Endothelial cell of umbilical vein (primary cell): ENCODE measurements around the gene ERMAP. TPM values are rescaled to one million over a fixed set of nuclear protein-coding genes. Genes with fewer than 3 reads are reported as not detected.

Experiments used
- BruUV-seq: library from RNA; stranded (reverse); fragments of 400-500 nt; replicated peaks from 2 replicates; lab custom pipeline; 2021; lab: Mats Ljungman, UMichigan
- CTCF ChIA-PET: fragments of 300-600, 350-600 bp; sonication (Branson Sonifier 250); formaldehyde crosslinking; loops from one replicate; lab custom pipeline; 2021; ENCODE audit warnings: antibody characterized with exemption, inconsistent platforms; lab: Charles Lee
- POLR2A ChIA-PET: fragments of 300-600, 350-600 bp; sonication (Branson Sonifier 250); formaldehyde crosslinking; loops from one replicate; lab custom pipeline; 2021; ENCODE audit warnings: antibody characterized with exemption, inconsistent platforms; lab: Charles Lee
- DNase-seq: peaks from one replicate; pipeline ENCODE4 v3.0.0-alpha.2; 2011; ENCODE audit warnings: low read depth, low spot score
- FAIRE-seq: peaks from 2 replicates; lab custom pipeline; 2011; peaks lifted over from hg19 to GRCh38; lab: Jason Lieb, UNC
- H2AFZ ChIP-seq: 2 replicates; pipeline ENCODE4 v1.6.0; 2012; ENCODE audit warnings: low read depth, low read length, control low read depth, inconsistent platforms
- H3K27ac ChIP-seq: 2 replicates; pipeline ENCODE4 v1.5.1; 2011; ENCODE audit warnings: low read depth, mild to moderate bottlenecking, control low read depth, low read length, moderate library complexity; ENCODE audit not compliant: insufficient read depth
- H3K27me3 ChIP-seq, 2 experiments: 2 replicates each; pipeline versions ENCODE4 v1.6.0 to v1.6.1; 2011; ENCODE audit warnings: low read length in 2 of 2, mixed read lengths in 1 of 2; ENCODE audit not compliant: control insufficient read depth in 2 of 2, insufficient read depth in 2 of 2
- H3K36me3 ChIP-seq, 2 experiments: 2 replicates in 1 of 2; 3 replicates in 1 of 2; pipeline ENCODE4 v1.5.1; 2011; ENCODE audit warnings: low read length in 2 of 2, mild to moderate bottlenecking in 1 of 2, moderate library complexity in 1 of 2; ENCODE audit not compliant: control insufficient read depth in 2 of 2, insufficient read depth in 2 of 2; ENCODE audit errors: extremely low read depth in 1 of 2
- H3K4me1 ChIP-seq: 3 replicates; pipeline ENCODE4 v1.5.1; 2011; ENCODE audit warnings: mild to moderate bottlenecking, low read length; ENCODE audit not compliant: control insufficient read depth, insufficient read depth; ENCODE audit errors: extremely low read depth
- H3K4me2 ChIP-seq: 2 replicates; pipeline ENCODE4 v1.6.1; 2011; ENCODE audit warnings: low read length, control low read depth, mixed read lengths; ENCODE audit not compliant: insufficient read depth
- H3K4me3 ChIP-seq, 3 experiments: fragments of 200-600 bp in 1 of 3; sonication (generic), shearing (Covaris generic) in 1 of 3; replicated peaks in 1 of 3; 2 replicates each; pipeline ENCODE4 v1.5.1; 2011 to 2016; ENCODE audit warnings: control low read depth in 3 of 3, low read length in 3 of 3, mild to moderate bottlenecking in 2 of 3, inconsistent platforms in 1 of 3, low read depth in 1 of 3, moderate library complexity in 1 of 3; ENCODE audit not compliant: insufficient read depth in 1 of 3
- H3K79me2 ChIP-seq: 2 replicates; pipeline ENCODE4 v1.6.0; 2012; ENCODE audit warnings: low read length, inconsistent platforms; ENCODE audit not compliant: control insufficient read depth, insufficient read depth
- H3K9ac ChIP-seq: replicated peaks from 2 replicates; pipeline ENCODE3; 2011; ENCODE audit warnings: low read length, control low read depth; ENCODE audit not compliant: insufficient read depth; ENCODE audit errors: extremely low read depth
- H3K9me1 ChIP-seq: replicated peaks from 3 replicates; pipeline ENCODE4 v1.6.0; 2011; ENCODE audit warnings: mild to moderate bottlenecking, low read length; ENCODE audit not compliant: control insufficient read depth, insufficient read depth; ENCODE audit errors: extremely low read depth
- H3K9me3 ChIP-seq: replicated peaks from 2 replicates; pipeline ENCODE4 v1.5.1; 2012; ENCODE audit warnings: low read length, inconsistent platforms; ENCODE audit not compliant: control insufficient read depth, insufficient read depth
- H4K20me1 ChIP-seq: replicated peaks from 2 replicates; pipeline ENCODE3; 2011; ENCODE audit warnings: mild to moderate bottlenecking, low read length; ENCODE audit not compliant: control insufficient read depth, insufficient read depth; ENCODE audit errors: extremely low read depth
- EZH2 ChIP-seq: IDR thresholded peaks from 2 replicates; pipeline ENCODE4 v1.6.1; 2012; ENCODE audit warnings: borderline replicate concordance, low read depth, mild to moderate bottlenecking, moderate library complexity, low read length, inconsistent platforms; ENCODE audit not compliant: severe bottlenecking
- FOS ChIP-seq: IDR thresholded peaks from 2 replicates; pipeline ENCODE4 v1.6.1; 2011; ENCODE audit warnings: mild to moderate bottlenecking, low read length, moderate library complexity, borderline replicate concordance; ENCODE audit not compliant: insufficient read depth
- GATA2 ChIP-seq: IDR thresholded peaks from 2 replicates; pipeline ENCODE4 v1.7.0; 2011; ENCODE audit warnings: low read depth, mild to moderate bottlenecking, moderate library complexity, mixed read lengths, low read length; ENCODE audit not compliant: insufficient read length, insufficient read depth
- JUN ChIP-seq: IDR thresholded peaks from 2 replicates; pipeline ENCODE4 v1.6.1; 2011; ENCODE audit warnings: borderline replicate concordance, low read depth; ENCODE audit not compliant: insufficient read length, insufficient read depth
- MYC ChIP-seq: IDR thresholded peaks from one replicate; pipeline ENCODE4 v1.6.1; 2011; ENCODE audit warnings: mild to moderate bottlenecking, low read depth, low read length
- POLR2A ChIP-seq: IDR thresholded peaks from 2 replicates; pipeline ENCODE4 v1.6.1; 2012; ENCODE audit warnings: low read depth, mild to moderate bottlenecking, control low read depth, low read length
- POLR2AphosphoS5 ChIP-seq: IDR thresholded peaks from 2 replicates; pipeline ENCODE4 v1.6.1; 2012; ENCODE audit warnings: low read depth, mild to moderate bottlenecking, control low read depth, low read length, moderate library complexity; ENCODE audit not compliant: insufficient read depth
- dilution Hi-C: fragments of 300-500 bp; cut with MboI; formaldehyde crosslinking; loops from one replicate; pipeline ENCODE4 v1.15.0; 2019; ENCODE audit warnings: low sequenced_read_pairs; ENCODE audit not compliant: extremely low pct_ligation_motif_present
- intact Hi-C: fragments of 100-400 bp; cut with micrococcal nuclease; formaldehyde crosslinking; loops from one replicate; pipeline ENCODE4 v1.10.0; 2022
- polyA plus RNA-seq, 4 experiments: library from polyadenylated mRNA; depleted of rRNA in 3 of 4; stranded (reverse) in 3 of 4; unstranded in 1 of 4; fragments of >200 nt; gene quantifications; 2 replicates each; pipeline versions ENCODE4 v1.2.1 to v1.2.3, GENCODE V29; 2011 to 2012; ENCODE audit warnings: missing spikeins in 1 of 4
- total RNA-seq: library from RNA; stranded (reverse); gene quantifications from 2 replicates; pipeline ENCODE4 v1.2.3, GENCODE V29; 2021
- TF ChIP-seq, protein P1 (sequence below): IDR thresholded peaks from 2 replicates; pipeline ENCODE4 v1.6.1; 2011; ENCODE audit not compliant: insufficient read depth, insufficient read length
- TF ChIP-seq, protein P2 (sequence below), 2 donors: IDR thresholded peaks; 1 replicate in 1 of 2; 2 replicates in 1 of 2; pipeline ENCODE4 v1.5.1; 2011; ENCODE audit warnings: low read length in 2 of 2, mild to moderate bottlenecking in 2 of 2, moderate library complexity in 2 of 2, control low read depth in 1 of 2, inconsistent platforms in 1 of 2, low read depth in 1 of 2; ENCODE audit not compliant: insufficient read depth in 1 of 2; ENCODE audit errors: extremely low read depth in 1 of 2

Gene ERMAP
- total and polyA plus RNA-seq, 2 donors (not counting 3 experiments of a cell fraction or from before 2014, with no cell fraction given) = 7.8 to 8.6 TPM

DNA sequence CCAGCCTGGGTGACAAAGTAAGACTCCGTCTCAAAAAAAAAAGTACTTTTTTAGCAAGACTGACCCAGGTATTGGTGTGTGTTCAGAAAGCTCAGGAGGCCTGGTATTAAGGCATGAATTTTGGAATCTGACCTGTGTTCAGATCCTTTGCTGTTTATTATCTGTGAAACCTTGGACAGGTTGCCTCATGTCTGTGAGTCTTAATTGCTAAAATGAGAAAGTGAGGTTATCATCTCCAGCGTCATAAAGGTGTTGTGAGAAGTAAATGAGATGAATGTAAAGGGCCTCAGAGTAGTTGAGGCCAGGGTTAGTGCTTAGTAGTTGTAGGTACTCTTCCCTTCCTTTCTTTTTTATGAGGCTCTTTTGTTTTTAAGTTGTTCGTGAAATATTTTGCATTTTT lies 47.1 kb upstream of the ERMAP start:
- intact Hi-C loops = loop anchor here (5.0 kb wide), 2 partner anchors 152 to 313 kb away; partner anchors contain the start of genes PPCS and ZMYND12
- H3K4me2 ChIP-seq = no peak overlapping the region
- no peak for TF ChIP-seq FOS
- TF ChIP-seq, protein P1, sequence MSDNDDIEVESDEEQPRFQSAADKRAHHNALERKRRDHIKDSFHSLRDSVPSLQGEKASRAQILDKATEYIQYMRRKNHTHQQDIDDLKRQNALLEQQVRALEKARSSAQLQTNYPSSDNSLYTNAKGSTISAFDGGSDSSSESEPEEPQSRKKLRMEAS = no peak
- TF ChIP-seq GATA2 = no peak
- TF ChIP-seq, protein P2, sequence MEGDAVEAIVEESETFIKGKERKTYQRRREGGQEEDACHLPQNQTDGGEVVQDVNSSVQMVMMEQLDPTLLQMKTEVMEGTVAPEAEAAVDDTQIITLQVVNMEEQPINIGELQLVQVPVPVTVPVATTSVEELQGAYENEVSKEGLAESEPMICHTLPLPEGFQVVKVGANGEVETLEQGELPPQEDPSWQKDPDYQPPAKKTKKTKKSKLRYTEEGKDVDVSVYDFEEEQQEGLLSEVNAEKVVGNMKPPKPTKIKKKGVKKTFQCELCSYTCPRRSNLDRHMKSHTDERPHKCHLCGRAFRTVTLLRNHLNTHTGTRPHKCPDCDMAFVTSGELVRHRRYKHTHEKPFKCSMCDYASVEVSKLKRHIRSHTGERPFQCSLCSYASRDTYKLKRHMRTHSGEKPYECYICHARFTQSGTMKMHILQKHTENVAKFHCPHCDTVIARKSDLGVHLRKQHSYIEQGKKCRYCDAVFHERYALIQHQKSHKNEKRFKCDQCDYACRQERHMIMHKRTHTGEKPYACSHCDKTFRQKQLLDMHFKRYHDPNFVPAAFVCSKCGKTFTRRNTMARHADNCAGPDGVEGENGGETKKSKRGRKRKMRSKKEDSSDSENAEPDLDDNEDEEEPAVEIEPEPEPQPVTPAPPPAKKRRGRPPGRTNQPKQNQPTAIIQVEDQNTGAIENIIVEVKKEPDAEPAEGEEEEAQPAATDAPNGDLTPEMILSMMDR (IDR thresholded peaks at IDR 0.05; ENCODE audit: extremely low read depth in 1 of 2, insufficient read depth in 1 of 2, low read depth in 1 of 2, low read length in 2 of 2) = no peak
- TF ChIP-seq POLR2AphosphoS5 = no peak
- TF ChIP-seq MYC = no peak
- no peak for TF ChIP-seq JUN
- TF ChIP-seq EZH2 = no peak
- TF ChIP-seq POLR2A = no peak

More for the DNA sequence above, 47.1 kb upstream of the ERMAP start:
- Histone ChIP-seq H2AFZ (no peak overlapping the region), H3K79me2 (peaks cover 47% of the 10 kb centered on the region), H3K9ac (no peak overlapping the region), H3K27ac (no peak overlapping the region), H3K4me1 (peaks cover 15% of the 10 kb centered on the region), H3K27me3 (no peaks in the 10 kb centered on the region), H3K36me3 (peaks cover under 1% of the 10 kb centered on the region in 2 experiments), H3K9me1 (no peaks in the 10 kb centered on the region), H3K4me3 (no peak overlapping the region), H4K20me1 (no peaks in the 10 kb centered on the region), H3K9me3 (no peaks in the 10 kb centered on the region)
- no TSS peak for BruUV-seq
- CTCF ChIA-PET = no interaction called here
- FAIRE-seq = no peak
- no peak for DNase-seq
- POLR2A ChIA-PET = no interaction called here
- dilution Hi-C loops = no loop called here
